HG02759 (cell line): ENCODE results near the gene MPZL1.
A peak's percentile ranks its signal among the peaks of the same experiment; 100 is the strongest.
"Not testable (repeated sequence)": the region's sequence is repeated elsewhere in the genome, so short reads cannot be mapped to it uniquely, and the experiment has no call there.

Source experiments
- ATAC-seq: cut with Tn5 transposase; IDR thresholded peaks from one replicate; pipeline ENCODE4 v1.9.1; 2021; ENCODE audit warnings: mild to moderate bottlenecking, moderate library complexity; ENCODE audit not compliant: unreplicated experiment

Gene MPZL1

GRCh38 chr1:167806235-167806634 is 84.5 kb downstream of the MPZL1 start:
- ATAC-seq = not testable (repeated sequence)

- ATAC-seq = not testable (repeated sequence)
Measured at GRCh38 chr1:167806676-167807075, 84.9 kb downstream of the MPZL1 start.

- no peak for ATAC-seq
Measured at GRCh38 chr1:167808104-167808503, 86.3 kb downstream of the MPZL1 start.

GRCh38 chr1:167808690-167809089 is 86.9 kb downstream of the MPZL1 start:
- ATAC-seq = no peak

GRCh38 chr1:167812972-167813371 is 91.2 kb downstream of the MPZL1 start:
- no peak for ATAC-seq

GRCh38 chr1:167815650-167816049 is 93.9 kb downstream of the MPZL1 start:
- ATAC-seq = no peak

GRCh38 chr1:167819849-167820683 is 98.3 kb downstream of the MPZL1 start:
- ATAC-seq = peak; percentile 86

- no peak for ATAC-seq
Measured at GRCh38 chr1:167820684-167821355, 99.0 kb downstream of the MPZL1 start.

- no peak for ATAC-seq
Measured at GRCh38 chr1:167821356-167821685, 99.5 kb downstream of the MPZL1 start.

GRCh38 chr1:167821969-167822685 is 100.3 kb downstream of the MPZL1 start:
- ATAC-seq = no peak

- no peak for ATAC-seq
Measured at GRCh38 chr1:167824163-167824794, 102.5 kb downstream of the MPZL1 start.

GRCh38 chr1:167825419-167826079 is 103.8 kb downstream of the MPZL1 start:
- no peak for ATAC-seq

GRCh38 chr1:167826127-167826526 is 104.3 kb downstream of the MPZL1 start:
- no peak for ATAC-seq

- no peak for ATAC-seq
Measured at GRCh38 chr1:167829868-167830267, 108.1 kb downstream of the MPZL1 start.

GRCh38 chr1:167830668-167831067 is 108.9 kb downstream of the MPZL1 start:
- ATAC-seq = not testable (repeated sequence)

GRCh38 chr1:167832693-167833092 is 110.9 kb downstream of the MPZL1 start:
- ATAC-seq = no peak

GRCh38 chr1:167833904-167834303 is 112.1 kb downstream of the MPZL1 start:
- ATAC-seq = no peak

- ATAC-seq = no peak
Measured at GRCh38 chr1:167836197-167836596, 114.4 kb downstream of the MPZL1 start.

GRCh38 chr1:167837326-167837725 is 115.5 kb downstream of the MPZL1 start:
- ATAC-seq = no peak

GRCh38 chr1:167839009-167839408 is 117.2 kb downstream of the MPZL1 start:
- ATAC-seq = no peak
